Measurements from ENCODE around the gene ALDH1A3.

DNA sequence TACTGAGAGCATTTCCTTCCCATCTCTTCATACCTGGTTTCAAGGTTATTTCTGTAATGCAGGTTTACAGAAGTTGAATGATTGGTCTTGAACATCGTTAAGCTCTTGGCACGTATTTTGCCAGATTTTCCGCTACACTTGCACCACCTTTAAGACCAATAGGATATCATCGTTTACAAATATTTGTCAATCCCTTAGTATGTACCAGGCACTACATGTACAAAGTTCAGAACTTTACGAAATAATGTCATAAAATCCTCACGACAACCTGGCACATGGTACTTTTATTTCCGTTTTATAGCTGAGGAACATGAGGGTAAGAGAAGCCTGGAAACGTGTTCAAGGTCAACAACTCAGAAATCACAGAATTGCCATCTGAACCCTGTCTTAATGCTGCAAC lies 45.8 kb downstream of the ALDH1A3 start:
- TF ChIP-seq POLR2A (IDR thresholded peaks at IDR 0.05; ENCODE audit: low read length) (no peak), GATA1 (IDR thresholded peaks at IDR 0.05; ENCODE audit: low read depth, low read length) (no peak)

All from erythroblast (primary cell).